ENCODE results near the gene RELL2. TPM values are rescaled to one million over a fixed set of nuclear protein-coding genes. Genes with fewer than 3 reads are reported as not detected.

RELL2 gene
- total RNA-seq, 2 donors from 2014 or later = 0.41 to 1.3 TPM

DNA sequence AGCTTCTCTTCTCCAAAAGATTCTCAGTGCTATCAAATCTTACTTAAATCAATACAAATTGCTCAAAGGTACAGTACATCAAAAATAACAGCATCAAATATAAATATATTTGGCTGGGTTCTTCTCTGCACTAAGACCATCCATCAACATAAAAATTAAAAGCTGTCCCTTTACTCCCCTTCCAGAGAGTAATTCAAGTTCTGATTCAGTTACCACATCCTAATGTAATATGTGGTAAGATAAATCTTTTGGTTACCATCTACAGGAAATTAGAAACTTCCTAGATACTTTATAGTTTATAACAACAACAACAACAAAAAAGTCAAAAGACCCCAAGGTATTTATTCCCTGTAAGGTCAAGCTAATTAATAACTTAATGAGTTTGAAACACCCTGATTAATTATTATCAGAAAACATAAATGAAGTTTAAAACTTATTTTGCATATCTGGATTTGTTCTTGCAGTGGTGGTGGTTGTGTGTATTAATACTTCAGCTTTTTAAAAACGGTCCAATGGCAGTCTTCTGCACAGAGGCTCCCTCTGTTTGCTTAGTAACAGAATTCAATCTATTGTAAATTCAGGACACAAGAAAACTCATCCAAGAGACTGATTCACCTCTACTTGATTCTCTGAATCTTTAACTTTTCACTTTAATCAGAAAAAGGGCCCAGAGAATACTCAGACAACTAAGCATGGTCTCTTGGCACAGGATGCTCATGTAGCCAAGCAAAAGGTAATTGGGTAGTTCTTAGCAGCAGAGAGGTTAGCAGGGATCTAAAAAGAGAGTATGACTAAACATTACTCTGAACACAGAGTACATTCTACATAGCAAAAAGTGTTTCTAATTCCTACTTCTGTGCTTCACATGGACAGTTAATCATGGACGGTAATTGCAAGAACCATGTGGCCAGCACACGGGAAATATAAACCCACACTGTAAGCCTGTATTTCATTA, 38.1 kb upstream of the RELL2 start:
- Histone ChIP-seq H3K4me1 (peaks cover 0 to 37% of the 10 kb centered on the region in 2 donors), H3K9me3 (no peaks in the 10 kb centered on the region), H3K27me3 (no peaks in the 10 kb centered on the region), H3K4me3 (no peak overlapping the region), H3K36me3 (no peaks in the 10 kb centered on the region), H3K27ac (peak overlapping the region; percentile 37 to 79)
- DNase-seq (ENCODE audit: low spot score) = no peak
- TF ChIP-seq, protein P1, sequence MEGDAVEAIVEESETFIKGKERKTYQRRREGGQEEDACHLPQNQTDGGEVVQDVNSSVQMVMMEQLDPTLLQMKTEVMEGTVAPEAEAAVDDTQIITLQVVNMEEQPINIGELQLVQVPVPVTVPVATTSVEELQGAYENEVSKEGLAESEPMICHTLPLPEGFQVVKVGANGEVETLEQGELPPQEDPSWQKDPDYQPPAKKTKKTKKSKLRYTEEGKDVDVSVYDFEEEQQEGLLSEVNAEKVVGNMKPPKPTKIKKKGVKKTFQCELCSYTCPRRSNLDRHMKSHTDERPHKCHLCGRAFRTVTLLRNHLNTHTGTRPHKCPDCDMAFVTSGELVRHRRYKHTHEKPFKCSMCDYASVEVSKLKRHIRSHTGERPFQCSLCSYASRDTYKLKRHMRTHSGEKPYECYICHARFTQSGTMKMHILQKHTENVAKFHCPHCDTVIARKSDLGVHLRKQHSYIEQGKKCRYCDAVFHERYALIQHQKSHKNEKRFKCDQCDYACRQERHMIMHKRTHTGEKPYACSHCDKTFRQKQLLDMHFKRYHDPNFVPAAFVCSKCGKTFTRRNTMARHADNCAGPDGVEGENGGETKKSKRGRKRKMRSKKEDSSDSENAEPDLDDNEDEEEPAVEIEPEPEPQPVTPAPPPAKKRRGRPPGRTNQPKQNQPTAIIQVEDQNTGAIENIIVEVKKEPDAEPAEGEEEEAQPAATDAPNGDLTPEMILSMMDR (IDR thresholded peaks at IDR 0.05) = no peak

DNA sequence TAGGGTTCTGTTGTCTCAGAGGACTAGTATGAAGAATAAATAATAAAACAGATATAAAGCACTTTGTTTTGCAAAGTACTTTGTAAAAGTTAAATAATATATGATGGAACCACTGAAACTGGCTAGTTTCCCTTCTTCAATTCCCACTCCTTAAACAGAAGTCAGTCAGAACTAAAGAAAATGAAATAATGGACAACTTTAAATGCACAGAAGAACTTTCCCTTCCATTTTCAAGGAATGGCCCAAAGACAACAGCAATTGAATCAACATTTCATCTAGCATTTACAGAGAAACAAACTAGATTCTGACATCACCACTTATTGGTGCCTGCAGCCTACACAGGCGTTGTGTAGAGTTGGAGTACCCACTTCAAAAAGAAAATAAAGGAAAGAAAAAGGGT, 34.2 kb upstream of the RELL2 start:
- Histone ChIP-seq H3K27ac (no peak overlapping the region), H3K4me3 (no peak overlapping the region), H3K27me3 (no peaks in the 10 kb centered on the region), H3K9me3 (no peaks in the 10 kb centered on the region), H3K36me3 (no peaks in the 10 kb centered on the region), H3K4me1 (peaks cover 0 to 63% of the 10 kb centered on the region in 2 donors)
- TF ChIP-seq, protein P1 (IDR thresholded peaks at IDR 0.05) = no peak
- no peak for DNase-seq (ENCODE audit: low spot score)

DNA sequence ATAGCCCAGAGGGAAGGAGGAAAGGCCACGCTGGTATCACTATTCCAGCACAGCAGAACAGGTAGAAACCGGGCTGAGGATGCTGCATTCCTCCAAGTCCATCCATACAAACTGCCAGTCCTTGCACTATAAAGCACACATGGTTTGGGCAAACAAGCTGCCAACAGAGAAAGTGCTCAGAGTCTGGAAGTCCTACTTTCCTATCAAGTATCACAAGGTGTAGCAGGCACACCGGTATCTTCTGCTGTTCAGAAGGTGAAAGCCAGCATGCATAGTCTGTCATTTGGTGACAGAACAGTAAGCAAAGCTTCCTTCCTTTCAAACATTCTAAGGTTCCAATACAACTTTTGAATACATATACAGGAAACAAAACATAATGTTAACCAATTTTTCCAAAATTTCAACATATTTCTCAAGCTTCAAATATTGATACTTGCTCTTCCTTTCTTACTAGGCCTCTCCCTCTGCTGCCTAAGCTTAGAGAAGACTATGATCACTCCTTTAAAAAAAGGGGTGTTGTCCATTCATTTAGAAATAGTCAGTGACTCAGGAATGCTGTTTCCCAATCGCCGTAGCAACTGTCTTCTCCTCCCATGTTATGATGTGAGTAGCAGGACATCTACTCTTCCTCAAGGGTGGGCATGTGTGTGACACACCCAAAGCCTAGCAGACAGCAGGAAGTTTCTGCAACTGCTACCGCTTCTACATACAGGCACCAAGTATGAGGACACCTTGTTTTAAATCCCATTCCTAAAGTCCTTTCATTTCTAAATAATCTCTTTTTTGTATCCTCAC, 32.7 kb upstream of the RELL2 start:
- H3K4me1 ChIP-seq = peaks cover 0 to 53% of the 10 kb centered on the region in 2 donors
- H3K9me3 ChIP-seq = no peaks in the 10 kb centered on the region
- TF ChIP-seq, protein P1 (IDR thresholded peaks at IDR 0.05) = no peak
- DNase-seq (ENCODE audit: low spot score) = peak; percentile 89
- no peaks in the 10 kb centered on the region for H3K27me3 ChIP-seq
- peak overlapping the region; percentile 49 to 77 for H3K27ac ChIP-seq
- no peak overlapping the region for H3K4me3 ChIP-seq
- H3K36me3 ChIP-seq = no peaks in the 10 kb centered on the region

DNA sequence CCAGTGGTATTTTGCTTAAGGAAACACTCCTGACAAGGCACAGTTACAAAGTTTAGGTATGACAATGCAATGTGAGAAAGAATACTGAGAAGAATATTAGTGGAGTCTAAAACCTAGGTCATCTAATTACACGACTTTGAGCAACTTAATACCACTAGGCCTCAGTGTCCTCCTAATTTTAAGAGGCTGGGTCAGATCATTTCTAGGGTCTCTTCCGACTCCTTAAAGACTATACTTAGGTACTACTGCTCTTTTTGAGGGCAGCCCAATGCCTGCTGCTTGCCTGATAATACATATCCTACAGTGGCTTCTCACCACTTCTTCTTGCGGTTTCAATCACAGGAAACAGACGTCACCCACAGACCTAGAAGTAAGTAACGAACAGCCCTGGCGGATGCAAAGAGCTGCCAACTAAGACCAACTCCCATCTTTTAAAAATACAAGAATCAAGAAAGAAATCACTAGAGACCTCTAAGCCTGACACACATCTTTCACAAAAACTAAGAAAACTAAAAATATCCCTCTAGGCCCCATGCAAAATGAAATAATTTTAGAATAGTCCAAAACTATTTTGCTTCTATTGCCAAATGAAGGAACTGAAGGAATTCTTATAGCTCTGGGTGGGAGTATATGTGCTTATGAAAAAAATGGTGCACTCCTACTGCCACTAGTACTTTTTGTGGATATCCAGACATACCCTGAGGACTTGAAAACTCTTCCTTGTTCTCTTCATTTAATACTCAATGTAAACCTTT, 31.1 kb upstream of the RELL2 start:
- H3K36me3 ChIP-seq = no peaks in the 10 kb centered on the region
- DNase-seq (ENCODE audit: low spot score) = peak; percentile 66
- H3K27ac ChIP-seq = peak overlapping the region; percentile 67 to 77
- TF ChIP-seq, protein P1 (IDR thresholded peaks at IDR 0.05) = no peak
- no peaks in the 10 kb centered on the region for H3K27me3 ChIP-seq
- H3K4me3 ChIP-seq = no peak overlapping the region
- no peaks in the 10 kb centered on the region for H3K9me3 ChIP-seq
- H3K4me1 ChIP-seq = peaks cover 0 to 38% of the 10 kb centered on the region in 2 donors

DNA sequence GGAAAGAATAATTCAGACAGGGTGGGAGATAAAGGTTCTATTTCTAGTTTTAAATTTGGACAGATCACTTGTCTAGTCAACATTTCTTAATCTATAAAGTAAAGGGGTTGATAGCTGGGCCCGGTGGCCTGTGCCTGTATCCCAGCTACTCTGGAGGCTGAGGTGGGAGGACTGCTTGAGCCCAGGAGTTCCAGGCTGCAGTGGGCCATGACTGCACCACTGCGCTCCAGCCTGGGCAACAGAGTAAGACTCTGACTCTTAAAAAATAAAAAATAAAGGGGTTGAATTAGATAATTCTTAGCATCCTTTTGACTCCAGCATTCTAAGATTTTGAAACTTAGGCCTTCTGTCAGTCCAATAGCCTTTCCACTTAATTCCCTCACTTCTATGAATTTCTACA, 28.8 kb upstream of the RELL2 start:
- Histone ChIP-seq H3K4me3 (no peak overlapping the region), H3K27me3 (no peaks in the 10 kb centered on the region), H3K9me3 (no peaks in the 10 kb centered on the region), H3K36me3 (no peaks in the 10 kb centered on the region), H3K4me1 (peaks cover 0 to 38% of the 10 kb centered on the region in 2 donors), H3K27ac (no peak overlapping the region)
- DNase-seq (ENCODE audit: low spot score) = no peak
- TF ChIP-seq, protein P1 (IDR thresholded peaks at IDR 0.05) = no peak
